SH-SY5Y (cell line): ENCODE results near the gene OR3A1.

Experiments
- GATA2 ChIP-seq: IDR thresholded peaks from 2 replicates; pipeline ENCODE4 v1.6.1; 2011; ENCODE audit warnings: mild to moderate bottlenecking, low read depth, low read length
- GATA3 ChIP-seq: IDR thresholded peaks from 2 replicates; pipeline ENCODE4 v1.6.1; 2011; ENCODE audit warnings: low read depth, mild to moderate bottlenecking, low read length, moderate library complexity

DNA sequence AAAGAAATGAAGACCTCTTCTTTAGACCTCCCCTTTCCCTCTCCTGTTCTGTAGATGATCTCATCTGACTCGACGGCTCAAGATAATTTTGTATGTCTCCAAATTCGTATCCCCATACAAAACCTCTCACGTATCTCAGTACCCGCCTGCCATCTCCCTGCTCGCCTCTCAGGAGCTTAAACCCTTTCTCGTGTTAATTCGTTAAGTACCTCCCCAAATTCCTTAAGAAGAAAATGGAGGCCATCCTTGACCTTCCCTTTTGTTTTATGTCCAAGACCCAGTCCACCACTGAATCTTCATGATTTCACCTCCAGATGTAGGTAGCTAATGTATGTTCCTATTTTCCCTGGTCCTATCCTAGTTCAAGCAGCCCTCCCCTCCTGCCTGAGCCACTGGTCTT lies 41.6 kb downstream of the OR3A1 start:
- TF ChIP-seq GATA2: no peak
- no peak for TF ChIP-seq GATA3
